Stimulated activated CD4-positive, alpha-beta T cell treated with anti-CD3 and anti-CD28 coated beads, TNF-alpha, amount 100 ng/mL, for 24 hours (primary cell): ENCODE data around the gene BANP.
"Not testable (repeated sequence)": the region's sequence is repeated elsewhere in the genome, so short reads cannot be mapped to it uniquely, and the experiment has no call there.

Experiments used
- DNase-seq, 3 experiments: peaks; one replicate each; pipeline ENCODE4 v3.0.0-alpha.2; 2020; ENCODE audit warnings: low read depth in 3 of 3

BANP gene

DNA sequence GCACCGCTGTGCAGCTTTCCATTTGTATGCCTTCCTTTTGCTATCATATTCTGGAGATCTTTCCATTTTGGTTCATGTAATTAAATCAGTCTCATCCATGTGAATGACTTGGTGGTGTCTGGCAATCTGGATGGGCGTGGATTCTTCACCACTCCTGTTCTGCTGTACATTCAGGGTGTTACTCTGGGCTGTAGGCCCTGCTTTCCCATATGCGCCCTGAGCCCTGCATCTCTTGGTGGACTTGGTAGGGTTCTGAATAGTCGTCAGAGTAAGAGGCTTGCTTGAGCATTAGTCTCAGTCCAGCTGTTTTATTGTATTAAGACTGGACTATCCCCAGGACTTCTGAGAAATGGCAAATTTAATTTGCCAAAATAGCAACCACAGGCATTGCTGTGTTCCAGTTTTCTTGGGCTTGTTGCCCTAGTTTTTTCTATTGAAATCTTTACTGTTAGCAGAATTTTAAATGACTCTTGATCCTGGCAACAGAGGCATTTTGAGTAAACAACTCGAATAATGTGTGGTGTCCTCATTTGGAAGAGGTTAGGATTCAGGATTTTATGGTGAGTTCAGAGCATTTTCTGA, 14.9 kb downstream of the BANP start:
- DNase-seq: no peak

DNA sequence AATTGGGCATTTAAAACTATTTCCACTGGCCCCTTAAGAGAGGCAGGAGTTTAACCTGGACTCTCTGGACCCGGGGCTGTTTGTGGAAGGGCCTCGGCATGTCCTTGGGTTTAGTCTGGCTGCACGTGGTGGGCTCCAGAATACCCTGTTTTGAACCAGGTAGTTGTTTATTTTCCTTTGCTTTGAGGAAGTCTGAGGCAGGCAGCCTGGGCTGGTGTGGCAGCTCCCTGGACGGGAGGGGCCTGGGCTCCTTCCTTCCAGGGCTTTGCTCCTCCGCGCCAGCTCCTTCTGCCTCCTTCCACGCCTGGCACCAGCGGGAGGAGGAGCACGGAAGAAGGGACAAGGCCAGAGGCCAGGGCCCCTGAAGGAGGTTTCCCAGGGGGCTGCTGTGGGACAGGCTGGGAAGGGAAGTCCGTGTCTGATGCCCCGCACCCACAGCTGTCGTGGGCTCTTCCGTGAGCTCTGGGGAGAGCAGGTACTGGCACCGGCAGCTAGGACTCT, 15.5 kb downstream of the BANP start:
- DNase-seq: no peak

DNA sequence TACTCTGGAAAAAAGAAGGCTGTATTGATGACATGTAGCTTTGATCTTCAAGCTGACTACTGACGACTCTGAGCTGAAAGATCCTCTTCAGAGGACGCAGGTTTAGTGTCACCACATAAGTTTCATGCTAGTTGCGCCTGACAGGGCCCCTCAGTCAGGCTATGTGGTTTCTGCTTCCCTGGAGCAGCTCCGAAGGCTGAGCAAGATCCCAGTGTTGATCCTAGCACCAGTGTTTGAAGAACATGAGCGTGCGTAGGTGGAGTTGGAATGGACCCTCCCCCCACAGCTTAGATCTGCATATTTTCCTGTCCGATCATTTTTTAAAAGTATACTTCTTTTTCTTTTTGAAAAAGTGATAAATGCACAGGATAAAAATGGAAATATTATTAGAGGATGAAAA, 17.3 kb downstream of the BANP start:
- DNase-seq: no peak

DNA sequence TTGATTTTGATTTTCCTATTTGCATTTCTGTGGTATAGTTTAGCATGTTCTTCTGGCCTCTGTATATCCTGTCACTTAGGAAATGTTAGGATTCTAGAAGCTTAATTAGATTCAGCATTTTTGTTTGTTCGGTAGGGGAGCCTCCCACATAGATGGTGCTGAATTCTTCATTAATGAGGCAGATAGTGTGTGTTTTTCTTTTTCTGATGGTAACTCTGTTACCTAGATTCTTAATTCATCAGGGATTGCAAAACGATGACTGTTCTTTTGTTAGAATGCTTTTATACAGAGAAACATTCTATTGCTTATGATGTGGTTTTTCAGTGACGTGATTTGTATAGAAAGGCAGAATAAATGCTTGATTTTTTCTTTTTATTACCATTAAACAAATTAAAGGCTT, 19.0 kb downstream of the BANP start:
- DNase-seq: no peak

DNA sequence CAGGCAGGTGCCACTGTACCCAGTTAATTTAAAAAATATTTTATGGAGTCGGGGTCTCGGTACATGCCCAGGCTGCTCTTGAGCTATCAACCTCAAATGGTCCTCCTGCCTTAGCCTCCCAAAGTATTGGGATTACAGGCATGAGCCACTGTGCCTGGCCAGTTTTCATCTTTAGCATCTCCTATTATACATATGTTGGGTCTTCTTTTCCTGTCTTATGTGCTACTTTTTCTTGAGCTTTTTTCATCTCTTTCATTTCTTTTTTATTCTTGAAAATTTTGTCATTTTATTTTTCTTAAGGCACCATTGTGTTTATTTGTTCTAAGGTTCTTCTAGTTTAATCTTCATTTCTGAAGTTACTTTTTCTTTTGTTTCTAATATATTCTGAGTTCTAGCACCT, 20.7 kb downstream of the BANP start:
- DNase-seq: no peak

DNA sequence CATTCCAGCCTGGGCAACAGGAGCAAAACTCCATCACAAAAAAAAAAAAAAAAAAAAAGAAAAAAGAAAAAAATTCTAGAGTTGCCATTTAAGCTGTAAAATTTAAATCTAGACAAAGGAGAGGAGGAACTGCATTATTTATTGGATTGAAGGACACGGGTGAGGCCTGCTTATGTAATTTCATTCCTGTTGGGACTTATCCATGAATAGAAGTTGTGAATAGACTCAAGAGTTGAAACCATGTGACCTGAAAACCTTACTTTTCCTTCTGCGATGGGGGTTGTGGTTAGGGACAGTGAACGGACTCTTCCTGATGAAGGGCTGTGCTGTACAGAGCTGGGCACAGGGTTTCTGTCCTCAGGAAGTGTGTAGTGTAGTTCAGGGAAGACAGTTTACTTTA, 22.5 kb downstream of the BANP start:
- no peak for DNase-seq

DNA sequence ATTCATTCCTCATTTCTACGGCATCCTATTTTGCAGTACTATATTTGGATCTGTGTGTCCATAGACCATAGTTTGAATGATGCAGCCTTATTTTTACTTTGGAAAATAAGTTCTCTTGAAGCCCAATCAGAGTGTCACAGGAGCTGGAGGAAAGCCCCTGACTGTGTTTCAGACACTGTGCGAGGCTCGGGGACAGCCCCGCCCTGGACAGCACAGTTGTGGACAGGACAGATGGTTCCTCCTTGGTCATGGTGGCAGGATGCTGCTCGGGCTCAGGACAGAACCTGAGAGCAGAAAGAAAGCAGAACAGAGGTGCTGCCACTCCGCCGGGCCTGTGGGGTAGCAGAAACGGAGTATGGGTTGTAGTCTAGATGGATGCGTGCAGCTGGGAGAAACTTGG, 22.9 kb downstream of the BANP start:
- no peak for DNase-seq

DNA sequence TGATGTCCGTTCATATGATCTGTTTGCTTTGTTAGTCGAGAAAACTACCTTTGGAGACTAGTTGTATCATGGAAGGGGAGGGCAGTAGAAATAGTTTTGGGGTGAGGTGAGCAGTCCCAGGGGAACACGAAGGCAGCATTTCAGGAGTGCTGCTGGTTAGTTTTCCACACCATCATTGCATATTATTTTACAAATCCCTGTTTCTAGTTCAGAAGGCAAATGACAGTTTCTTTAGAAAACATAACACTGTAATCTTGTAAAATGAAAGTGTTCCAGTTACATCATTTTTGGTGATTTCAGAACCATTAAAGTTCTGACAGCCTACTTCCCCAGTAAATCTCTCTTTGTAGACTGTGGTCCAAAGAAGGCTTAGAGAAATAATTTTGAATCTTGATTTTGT, 25.4 kb downstream of the BANP start:
- no peak for DNase-seq

DNA sequence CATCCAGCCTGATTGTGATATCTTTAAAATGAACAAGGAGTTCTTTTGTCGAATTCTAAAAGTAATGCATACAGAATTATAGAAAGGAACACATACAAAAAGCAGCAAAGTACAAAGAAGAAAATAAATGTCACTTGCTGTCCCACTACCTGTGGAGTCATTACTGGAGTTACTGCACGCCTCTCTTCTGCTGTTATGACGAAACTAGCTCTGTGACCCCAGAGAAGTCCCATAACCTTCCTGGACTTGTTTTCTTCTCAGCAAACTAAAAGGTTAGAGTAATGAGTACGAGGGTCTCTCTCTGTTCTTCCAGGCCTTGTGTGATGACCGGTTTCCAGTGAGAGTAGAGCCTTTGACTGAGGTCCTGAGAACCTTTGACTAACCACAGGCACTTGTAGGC, 26.9 kb downstream of the BANP start:
- no peak for DNase-seq

DNA sequence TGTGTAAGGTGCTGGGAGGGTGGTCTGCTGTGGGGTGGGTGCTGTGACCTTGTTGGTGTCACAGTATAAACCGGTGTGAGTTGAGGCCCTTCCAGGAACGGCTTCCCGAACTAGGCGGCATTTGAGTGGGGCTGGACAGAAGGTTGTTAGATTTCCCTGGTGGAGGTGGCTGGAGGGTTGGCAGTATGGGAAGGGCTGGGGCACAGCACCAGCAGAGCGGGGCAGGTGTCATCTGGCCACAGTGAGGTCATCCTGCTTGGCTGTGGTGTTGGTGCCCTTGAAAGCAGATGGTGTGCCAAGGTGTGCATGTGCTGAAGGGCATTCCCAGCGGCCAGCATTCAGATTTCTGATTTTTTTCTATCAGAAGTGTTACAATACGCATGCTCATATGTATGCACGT, 28.1 kb downstream of the BANP start:
- no peak for DNase-seq

DNA sequence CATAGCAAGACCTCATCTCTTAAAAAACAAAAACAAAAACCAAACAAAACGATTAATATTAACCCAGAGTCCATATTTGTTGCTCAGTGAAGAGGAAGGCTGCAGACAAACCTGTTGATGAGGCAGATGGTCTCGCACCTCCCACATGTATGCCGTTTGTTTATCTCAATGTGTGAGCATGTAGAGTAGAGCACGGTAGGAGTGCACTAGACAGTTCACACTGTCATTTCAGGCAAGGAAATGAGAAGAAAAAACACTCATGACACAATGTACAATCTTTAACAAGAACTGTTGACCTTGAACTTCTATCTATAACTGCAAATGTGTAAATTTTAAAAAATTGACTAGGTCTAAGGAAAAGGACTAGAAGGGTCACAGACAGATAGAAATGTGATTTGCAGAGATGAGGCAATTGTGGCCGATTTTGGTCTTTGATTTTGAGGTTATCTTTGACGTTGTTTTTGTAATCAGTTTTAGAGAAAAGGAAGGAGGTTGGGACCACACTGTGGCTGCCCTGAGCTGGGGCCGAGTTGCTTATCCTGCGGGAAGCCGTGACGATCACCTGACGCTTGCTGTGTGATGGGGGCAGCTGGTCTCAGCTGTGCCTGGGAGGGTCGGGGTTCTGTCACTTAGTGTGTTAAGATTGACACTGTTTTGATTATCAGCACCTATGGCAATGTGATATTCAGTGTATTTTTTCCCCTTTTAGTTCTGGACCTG, 28.8 kb downstream of the BANP start:
- DNase-seq: not testable (repeated sequence)

DNA sequence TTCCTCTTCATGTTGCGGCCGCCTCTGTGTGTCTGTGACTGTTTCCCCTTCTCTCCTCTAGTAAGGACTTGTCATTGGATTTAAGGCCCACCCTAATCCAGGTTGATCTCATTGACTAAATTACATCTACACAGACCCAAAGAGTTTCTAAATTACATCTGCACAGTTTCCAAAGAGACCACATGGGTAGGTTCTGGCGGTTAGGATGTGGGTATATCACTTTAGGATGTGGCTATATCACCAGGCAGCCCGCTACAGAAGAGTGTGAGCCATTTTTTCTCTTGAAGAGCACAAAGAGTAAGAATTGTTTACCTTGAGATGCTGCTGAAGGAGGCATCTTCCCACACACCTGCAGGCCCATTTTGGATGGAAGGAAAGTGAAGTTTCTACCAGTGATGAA, 30.1 kb downstream of the BANP start:
- not testable (repeated sequence) for DNase-seq

DNA sequence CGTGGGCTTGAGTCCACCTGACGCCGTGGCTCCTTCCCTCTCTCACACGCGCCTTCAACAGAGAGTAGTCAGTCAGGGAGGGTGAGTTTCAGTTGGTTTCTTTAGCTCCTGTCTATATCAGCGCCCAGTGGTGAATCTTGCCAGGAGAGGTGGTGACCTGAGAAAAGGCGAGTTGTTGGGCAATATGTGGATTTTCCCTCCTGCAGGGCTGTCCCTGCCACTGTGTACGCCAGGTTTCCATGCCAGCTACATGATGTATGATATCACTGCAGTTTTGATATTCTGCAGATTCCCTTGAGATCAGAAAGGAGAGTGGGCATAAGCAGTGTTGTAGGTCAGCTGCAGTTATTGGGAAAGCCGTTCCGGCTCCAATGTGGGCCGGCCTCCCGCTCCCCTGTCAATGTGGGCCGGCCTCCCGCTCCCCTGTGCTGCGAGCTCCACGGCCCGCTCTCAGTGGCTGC, 31.4 kb downstream of the BANP start:
- DNase-seq: no peak

DNA sequence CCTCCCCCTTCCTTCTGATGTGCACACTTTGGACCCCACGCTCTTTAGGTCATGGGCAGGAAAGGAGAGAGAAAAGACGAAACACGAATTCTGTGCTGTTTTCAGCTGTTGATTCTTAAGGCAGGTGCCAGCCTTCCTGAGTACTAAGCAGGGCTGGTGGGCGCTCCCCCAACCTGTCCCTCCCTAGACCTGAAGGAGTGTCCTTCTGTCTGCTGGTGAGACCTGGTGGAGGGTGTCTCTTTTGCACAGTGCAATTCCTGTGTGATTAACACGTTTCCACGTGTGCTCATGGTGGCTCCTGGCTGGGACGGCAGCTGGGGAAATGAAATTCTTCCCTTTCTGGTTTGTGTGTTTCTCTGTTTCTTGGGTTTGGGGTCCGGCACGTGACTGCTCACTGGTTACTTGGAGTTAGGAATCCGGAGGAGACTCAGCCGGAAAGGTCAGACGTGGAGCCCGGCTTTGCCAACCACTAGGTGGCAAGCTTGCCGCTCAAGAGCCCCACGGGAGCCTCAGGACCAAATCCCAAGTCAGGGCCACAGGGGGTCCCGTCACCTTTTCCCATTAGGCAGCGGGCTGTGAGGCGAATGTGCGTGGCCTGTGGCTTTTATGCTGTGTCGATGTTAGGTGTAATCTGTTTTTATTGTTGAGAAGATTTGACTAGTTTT, 32.0 kb downstream of the BANP start:
- DNase-seq: not testable (repeated sequence)

DNA sequence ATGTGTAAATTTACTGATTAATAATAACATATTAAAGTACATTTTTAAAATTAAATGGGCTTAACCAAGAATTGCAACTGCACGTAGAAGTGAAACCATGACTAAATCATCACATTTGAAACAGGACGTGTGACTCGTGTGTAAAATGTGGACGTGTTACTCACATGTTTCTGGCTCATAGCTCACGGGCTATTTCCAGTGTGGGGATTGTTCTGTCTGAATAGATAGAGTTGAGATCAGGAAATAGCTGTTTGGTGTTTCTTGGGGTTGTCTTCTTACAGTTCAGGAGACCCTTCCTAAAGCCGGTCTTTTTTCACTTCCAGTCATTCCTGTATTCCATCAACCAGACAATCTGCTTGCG, 32.5 kb downstream of the BANP start:
- peak in 2 of 3 experiments; percentile 18 to 28 for DNase-seq

DNA sequence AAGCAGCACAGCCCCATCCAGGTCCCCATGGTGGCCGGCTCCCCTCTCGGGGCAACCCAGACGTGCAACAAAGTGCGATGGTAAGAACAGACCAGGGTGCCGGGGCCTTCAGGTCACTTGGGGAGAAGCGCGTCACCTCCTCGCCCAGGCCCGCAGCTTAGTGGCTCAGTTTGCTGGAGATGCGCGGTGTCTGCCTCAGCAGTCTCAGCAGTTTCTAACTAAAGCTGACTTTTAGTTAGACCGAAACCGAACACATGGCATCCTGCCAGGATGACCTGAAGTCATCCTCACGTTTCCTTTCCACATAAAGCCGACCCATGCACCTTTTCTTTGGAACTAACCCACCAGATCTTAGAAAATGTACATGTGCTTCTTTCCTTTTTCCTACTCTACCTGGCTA, 32.9 kb downstream of the BANP start:
- DNase-seq: peak in 1 of 3 experiments; percentile 31

DNA sequence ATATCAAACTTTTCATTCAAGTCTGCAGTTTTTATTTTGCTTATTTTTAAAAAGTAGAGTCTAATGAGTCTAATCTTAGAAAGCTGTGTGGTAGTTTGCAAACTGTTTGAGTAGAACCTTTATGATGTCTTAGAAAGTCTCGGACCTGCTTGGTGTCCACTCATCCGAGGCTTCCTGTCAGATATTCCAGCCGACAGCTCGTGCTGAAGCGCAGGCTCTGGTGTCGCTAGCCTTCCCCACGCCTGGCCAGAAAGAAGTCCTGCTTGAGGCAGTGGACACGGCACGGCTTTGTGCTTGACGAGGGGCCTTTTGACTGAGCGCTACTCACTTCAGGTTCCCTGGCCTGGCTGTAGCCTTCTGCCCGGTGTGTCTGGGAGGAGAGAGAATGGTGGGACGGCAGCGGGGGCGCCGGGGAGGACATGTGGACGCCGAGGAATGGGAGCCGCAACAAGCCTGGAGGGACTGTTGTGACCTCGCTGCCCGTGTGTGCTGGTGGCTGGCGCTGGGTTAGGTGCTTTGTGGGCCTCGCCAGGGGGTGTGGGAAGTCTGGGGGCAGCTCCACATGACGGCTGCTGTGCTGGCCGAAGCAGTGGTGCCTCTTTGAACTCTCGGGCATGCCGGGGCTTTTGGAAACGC, 33.5 kb downstream of the BANP start:
- DNase-seq: no peak

DNA sequence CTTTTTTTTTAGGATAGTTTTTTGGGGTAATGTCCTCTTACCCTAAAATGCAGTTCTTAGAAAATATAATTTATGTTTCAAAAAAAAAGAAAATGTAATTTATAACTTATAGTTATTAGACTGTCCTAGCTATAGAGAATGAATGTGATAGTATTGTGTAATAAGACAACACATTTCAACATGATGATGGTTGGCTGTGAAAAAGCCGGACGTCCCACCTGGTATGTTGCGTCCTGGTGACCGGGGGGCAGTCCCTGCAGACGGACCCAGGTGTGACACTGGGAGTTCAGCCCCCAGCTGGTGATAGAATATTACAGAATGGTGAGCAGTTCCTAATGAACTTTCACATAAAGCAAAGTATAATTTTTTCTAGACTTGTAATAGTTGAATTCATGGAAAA, 34.3 kb downstream of the BANP start:
- not testable (repeated sequence) for DNase-seq

DNA sequence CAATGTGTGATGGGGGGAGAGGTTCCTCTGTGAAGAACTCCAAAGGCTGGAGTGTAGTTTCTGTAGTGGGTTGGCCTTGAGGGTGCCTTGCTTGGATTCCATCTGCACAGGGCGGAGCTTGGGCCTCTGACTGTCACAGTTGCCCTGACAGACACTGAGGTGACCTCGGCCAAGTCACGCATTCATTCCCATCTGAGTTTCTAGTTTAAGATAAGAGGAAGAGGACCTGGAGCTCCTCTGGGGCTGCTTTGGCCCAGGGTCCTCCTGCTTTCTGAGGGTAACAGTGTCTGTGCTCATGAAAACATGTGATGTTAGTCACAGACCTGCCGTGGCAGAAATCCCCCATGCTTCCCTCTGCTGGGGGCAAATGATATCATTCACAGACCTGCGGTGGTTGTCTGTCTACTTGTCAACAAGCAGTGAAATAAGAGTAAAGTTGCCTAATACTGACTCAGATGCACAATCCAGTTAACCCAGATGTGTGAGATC, 35.2 kb downstream of the BANP start:
- peak in 2 of 3 experiments; percentile 20 to 41 for DNase-seq

DNA sequence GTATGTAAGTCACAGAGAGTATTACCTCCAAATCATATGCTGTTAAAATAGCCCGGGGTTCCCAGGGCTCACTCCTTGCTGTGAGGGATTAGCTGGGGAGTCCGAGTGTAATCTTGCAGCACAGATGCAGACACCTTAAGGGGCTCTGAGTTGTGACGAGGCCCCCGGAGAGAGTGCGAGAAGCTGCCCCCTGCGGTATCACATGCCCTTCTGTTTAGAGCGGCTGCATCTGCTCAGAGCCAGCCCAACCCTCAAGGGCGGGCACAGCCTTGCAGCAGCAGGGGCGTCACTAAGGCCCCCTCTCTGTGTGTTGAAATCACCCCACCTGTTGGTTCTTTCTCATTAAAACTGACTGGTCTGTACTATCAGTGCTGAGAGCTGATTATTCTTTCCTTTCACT, 37.4 kb downstream of the BANP start:
- not testable (repeated sequence) for DNase-seq

DNA sequence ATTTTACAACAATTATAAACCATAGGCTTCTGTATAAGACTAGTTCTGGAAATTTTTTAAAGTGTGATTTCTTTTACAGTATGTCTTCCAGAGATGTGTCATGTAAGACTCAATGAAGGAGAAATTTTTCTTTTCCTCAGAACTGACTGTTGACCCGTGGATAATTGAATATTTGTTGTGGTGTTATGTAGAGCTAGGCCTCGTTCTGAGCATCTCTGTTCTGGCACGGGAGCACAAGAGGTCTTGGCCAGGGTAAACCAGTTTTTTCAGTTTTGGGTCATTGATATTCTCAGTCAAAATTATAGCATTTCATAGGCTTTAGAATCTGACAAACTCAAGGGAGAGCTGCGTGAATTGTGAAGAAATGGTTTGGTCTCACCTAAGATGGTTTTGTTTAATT, 39.0 kb downstream of the BANP start:
- DNase-seq: not testable (repeated sequence)

DNA sequence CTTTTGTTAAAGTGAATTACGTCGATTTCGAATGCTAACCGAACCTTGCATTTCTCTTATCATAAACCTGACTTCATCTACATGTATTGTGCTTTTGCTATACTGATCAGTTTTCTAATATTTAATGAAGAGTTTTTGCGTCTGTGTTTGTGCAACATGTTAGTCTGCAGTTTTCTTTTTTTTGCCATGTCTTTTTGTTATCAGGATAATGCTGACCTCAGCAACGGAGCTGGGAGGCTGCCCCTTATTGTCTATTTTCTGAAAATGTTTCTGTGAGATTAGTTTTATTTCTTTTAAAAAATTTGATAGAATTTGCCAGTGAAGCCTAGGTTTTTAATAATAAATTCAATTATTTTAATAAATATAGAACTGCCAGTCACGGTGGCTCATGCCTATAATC, 40.9 kb downstream of the BANP start:
- not testable (repeated sequence) for DNase-seq
